Brain pericyte (primary cell): ENCODE data around the gene RNF157.
A peak's percentile ranks its signal among the peaks of the same experiment; 100 is the strongest.
"Not testable (repeated sequence)": the region's sequence is repeated elsewhere in the genome, so short reads cannot be mapped to it uniquely, and the experiment has no call there.

Experiments
- DNase-seq: peaks from one replicate; pipeline ENCODE4 v3.0.0-alpha.2; 2012; ENCODE audit warnings: low read depth, low spot score

RNF157 gene

DNA sequence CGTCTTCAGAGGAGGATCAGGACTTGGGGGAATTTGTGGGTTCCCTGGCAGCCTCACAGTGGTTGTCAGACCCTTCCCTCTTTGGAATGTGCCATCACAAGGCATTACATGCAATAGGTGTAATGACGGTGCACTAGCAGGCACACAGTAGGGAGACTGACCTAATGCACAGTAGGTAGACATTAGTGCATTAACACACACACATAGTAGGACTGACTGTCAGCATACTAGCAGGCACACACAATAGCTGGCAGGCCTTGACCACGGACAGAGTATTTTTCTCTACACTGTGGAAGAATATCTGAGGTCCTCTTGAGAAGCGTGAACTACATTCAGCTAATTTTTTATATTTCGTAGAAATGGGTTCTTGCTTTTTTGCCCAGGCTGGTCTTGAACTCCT, 14.0 kb upstream of the RNF157 start:
- no peak for DNase-seq

DNA sequence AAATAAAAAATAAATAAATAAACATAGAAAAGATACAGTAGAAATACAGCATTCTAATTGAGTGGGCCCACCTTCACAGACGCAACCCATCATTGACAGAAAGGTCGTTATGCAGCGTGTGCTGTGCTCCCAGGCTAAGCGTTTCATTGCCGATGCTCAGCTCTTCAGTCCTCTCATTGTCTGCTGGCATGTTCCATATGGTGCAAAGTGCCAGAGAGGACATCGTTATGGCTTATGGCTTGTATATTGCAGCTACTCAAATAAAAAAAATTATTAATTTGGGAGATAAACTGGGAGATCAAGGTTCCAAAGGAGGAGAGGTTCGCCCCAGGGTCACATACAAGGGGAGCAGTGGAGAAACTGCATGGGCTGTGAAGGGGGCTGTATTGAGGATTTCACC, 13.5 kb upstream of the RNF157 start:
- no peak for DNase-seq

DNA sequence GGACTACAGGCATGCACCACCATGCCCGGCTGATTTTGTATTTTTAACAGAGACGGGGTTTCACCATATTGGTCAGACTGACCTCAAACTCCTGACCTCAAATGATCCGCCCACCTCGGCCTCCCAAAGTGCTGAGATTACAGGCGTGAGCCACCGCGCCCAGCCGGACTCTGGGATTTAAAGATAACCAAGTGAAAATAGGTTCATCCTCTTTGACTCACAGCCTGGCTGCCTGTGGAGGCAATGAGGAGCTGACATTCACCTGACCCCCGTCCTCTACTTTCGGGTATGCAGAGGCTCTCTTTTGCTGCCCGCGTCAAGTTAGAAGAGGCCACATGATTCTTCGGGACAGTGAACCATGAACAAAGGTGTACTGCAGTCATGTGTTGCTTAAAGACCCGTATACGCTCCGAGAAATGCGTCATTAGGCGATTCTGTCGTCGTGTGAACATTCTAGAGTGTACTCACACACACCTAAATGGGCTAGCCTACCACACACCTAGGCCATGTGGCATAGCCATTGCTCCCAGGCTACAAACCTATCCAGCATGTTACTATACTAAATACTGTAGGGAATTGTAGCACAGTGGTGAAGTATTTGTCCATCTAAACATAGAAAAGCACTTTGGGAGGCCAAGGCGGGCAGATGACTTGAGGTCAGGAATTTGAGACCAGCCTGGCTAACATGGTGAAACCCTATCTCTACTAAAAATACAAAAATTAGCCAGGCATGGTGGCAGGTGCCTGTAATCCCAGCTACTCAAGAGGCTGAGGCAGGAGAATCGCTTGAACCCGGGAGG, 12.9 kb upstream of the RNF157 start:
- not testable (repeated sequence) for DNase-seq

DNA sequence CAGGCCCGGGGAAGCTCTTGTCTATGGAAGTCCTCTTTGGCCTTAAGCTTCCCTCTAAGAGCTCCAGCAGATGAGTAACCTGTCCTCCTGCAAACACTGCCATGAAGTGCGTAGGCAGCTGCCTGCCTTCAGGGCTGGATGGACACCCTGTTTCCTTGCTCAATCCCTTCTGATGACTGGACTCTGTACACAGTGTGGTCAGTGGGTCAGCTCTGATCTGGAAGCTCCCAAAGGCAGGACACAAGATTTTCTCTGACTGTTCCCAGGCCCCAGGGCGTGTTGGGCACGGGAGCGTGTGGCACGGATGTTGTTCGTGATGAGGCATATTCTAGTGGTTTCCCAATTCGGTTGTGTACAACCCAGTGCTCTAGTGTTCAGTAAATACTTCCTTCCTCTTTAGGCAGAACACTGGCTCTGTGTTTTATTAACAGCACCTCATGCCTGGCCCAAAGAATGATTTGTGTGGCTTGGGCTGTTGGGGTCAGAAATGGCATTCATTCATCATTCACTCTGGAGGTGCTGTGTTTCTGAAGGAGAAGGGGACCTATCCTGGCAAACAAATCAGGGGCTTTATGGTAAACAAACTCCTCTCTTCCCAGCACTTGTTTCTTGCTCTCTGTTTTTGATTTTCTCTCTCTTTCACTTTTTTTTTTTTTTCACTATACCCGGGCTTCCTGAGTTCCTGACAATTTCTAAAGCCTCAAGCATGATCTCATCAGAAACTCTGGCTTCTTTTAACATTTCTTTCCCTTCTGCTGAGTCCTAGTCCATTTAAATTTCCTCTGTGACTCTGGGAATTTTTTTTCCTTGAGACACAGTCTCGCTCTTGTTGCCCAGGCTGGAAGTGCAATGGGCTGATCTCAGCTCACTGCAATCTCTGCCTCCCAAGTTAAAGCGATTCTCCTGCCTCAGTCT, 12.0 kb upstream of the RNF157 start:
- DNase-seq = no peak

DNA sequence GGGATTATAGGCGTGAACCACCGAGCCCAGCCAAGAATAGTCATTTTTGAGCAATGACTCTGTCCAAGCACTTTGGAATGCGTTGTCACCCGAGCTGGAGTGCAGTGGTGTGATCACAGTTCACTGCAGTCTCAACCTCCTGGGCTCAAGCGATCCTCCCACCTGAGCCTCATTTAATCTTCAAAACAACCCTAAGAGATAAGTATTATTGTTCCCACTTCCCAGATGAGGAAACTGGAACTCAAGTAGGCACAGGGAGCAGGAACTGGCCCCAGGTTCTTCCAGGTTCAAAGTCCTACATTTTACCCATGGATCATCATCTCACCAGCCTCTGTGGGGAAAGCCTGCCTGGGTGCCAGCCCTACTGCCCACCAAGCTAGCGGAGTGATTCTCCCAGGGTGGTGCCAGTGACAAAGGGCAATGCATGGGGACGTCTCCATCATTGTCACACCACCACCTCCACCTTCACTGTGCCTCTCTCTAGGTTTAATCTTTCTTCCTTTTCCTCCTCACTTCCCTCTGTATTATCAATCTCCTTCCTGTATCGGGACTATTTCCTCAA, 11.3 kb upstream of the RNF157 start:
- no peak for DNase-seq

DNA sequence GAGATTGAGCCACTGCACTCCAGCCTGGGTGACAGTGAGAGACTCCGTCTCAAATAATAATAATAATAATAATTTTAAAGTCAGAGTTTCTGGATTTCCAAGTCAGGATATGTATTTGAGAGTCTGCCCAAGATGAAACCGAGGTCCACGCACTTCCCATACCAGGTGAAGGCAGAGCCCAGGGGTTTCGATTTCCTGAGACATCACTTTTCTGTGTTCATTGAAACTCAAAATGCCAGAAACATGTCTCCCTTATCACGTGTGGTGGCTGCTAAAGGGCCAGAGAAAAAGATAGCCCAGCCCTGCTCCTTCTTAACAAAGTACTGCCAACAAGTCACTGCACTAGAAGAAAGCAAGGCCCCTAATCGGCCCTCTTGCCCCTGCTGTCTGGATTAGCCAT, 9.8 kb upstream of the RNF157 start:
- DNase-seq = no peak

DNA sequence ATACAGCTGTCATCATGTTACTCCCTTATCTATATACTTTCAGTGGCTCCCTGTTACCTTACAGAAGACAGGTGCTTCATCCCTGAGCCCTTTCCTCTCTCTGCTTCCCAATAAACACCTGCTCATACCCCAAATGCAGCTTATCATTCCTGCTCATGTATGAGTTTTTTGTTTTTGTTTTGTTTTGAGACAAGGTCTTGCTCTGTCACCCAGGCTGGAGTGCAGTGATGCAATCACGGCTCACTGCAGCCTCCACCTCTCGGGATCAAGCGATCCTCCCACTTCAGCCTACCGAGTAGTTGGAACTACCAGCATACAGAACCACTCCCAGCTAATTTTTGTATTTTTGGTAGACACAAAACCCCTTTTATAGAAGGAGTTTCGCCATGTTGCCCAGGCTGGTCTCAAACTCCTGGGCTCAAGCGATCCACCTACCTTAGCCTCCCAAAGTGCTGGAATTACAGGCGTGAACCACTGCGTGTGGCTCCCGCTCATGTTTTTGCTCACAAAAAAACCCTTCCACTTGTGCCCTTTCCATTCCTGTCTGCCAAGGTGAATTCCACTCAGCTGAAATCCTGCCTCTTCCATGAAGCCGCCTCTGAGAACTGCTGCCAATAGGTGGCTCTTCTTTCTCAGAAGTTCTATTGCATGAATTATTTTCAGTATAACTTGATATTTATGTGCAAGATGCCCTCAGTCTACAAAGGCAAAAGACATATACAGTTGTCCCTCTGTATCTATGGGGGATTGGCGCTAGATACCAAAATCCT, 7.9 kb upstream of the RNF157 start:
- no peak for DNase-seq

DNA sequence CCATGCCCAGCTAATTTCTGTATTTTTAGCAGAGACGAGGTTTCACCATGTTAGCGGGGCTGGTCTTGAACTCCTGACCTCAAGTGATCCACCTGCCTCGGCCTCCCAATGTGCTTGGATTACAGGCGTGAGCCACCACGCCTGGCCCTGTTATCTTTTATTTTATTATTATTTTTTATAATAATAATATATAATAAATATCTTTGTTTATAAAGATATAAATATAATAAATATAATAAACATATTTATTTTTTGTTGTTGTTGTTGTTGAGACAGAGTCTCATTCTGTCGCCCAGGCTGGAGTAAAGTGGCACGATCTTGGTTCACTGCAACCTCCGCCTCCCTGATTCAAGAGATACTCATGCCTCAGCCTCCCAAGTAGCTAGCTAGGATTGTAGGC, 7.0 kb upstream of the RNF157 start:
- DNase-seq = no peak

DNA sequence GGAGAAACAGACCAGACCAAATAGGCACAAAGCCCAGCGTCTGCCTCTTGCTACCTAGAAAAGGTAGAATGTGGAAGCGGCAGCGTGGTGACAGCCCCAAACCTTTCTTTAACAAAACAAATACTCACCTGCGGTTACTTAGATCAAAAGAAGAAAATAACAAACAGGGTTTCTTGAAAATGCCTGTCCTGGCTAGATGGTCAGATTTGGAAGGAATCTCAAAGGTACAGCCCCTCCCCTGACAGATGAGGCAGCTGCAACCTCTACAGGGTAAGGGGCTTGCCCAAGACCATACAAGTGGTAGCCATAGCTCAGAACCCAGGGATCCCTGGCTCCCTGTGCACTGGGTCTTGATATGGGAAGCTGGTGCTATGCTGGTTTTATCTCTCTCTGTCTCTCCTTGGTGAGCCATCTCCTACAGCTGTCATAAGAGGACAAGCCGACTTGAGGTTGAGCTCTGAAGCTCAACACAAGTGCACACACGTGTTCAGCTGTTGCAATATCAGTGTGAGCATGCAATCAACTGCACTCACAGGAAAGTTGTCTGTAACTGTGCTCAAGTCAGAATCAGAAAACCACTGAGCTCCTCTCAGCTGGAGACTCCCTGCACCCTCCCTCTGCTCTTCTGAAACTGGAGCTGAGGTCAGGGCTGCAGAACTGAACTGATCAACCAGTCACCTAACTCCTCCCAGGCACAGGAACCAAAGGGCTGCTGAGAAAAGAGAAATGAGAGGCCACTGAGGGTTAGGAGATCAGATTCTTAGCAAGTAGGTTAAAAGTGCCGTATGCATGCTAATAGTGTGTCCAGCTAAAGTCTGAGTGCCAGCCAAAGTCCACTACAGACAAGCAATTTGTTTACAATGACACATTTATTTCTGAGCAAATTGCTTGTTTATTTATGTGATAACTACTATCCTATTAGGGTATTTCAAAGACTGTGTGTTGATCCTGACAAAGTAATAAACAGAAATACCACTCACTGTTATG, 6.1 kb upstream of the RNF157 start:
- DNase-seq = peak; percentile 25

DNA sequence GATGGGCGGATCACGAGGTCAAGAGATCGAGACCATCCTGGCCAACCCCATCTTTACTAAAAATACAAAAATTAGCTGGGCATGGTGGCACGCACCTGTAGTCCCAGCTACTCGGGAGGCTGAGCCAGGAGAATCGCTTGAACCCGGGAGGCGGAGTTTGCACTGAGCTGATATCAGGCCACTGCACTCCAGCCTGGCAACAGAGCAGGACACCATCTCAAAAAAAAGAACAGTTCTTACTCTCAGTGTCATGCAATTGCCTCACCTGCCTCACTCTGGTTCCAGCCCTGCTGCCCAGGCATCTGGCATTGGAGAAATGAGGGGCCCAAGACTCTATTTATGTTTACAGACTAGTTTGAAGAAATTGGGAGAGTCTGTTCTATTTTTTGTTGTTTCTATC, 4.4 kb upstream of the RNF157 start:
- not testable (repeated sequence) for DNase-seq

DNA sequence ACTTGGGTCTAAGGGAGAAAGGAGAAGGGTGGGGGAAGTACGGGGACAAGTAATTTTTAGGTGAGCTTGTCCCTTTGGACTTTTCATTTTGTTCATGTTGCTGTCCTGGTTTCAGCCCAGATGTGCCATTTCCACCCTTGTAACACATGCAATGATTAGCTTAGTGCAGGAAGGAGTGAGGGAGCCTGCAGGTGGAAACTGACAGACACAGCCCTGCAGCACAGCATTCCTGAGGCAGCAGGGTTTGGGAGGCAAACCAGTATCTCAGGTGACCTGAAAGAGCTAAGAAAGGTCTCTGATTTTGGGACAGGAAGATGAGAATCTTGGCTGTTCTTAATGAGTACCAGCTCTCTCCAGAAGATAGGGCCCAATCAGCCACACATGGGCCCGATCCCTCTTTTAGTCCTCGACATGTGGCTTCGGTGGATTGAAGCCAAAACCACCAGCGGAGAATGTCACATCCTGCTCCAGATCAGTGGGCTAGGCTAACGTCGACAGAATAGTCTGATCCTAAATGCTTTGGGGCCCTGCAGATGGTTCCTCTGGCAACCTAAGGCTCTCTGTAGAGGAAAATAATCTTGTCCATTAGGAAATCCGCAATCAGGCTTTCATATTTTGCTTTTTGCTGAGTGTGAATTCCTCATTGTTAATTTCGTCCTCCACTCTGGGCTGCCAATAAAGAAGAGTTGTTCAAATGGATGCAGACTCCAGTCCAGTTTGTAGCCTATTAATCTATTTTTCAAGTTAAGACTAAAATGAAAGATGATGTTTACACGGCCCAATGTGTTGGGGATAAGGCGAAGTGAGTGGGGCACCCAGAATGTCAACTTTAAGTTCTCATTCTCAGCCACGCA, 3.8 kb upstream of the RNF157 start:
- DNase-seq = no peak

DNA sequence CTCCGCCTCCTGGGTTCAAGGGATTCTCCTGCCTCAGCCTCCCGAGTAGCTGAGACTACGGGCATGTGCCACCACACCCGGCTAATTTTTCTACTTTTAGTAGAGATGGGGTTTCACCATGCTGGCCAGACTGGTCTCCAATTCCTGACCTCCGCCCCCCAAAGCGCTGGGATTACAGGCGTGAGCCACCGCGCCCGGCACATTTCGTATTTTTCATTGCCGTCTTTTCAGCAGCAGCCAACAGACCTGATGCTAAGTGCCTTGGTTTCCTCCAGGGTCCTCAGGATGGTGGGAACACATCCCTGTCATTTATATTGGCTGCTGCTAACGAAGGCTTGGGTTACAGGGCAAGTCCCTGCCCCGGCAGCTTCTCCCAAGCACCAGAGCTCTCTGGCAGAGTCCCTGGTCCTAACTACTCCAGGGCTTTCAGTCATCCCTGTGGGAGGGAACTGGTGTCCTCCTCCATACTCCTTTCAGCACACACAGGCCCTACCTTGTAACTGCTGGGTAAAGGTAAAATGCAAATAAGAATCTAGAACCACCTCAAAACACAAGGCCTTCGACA, 1.5 kb upstream of the RNF157 start:
- DNase-seq = no peak

DNA sequence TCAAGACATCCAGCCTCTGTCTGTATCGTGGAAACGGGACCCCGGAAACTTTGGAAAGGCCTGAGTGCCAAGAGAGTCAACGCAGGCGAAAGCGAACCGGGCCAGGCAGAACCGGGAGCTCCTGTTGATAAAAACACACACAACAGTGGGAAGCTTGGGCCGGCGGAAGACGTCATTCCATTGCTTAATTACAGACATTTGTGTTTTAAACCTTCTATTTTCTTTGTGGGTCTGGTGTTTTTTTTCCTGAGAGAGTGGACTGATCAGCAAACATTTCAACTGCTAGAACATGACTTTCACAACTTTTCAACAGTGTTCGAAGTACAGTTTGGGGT, 878 bp upstream of the RNF157 start:
- no peak for DNase-seq

DNA sequence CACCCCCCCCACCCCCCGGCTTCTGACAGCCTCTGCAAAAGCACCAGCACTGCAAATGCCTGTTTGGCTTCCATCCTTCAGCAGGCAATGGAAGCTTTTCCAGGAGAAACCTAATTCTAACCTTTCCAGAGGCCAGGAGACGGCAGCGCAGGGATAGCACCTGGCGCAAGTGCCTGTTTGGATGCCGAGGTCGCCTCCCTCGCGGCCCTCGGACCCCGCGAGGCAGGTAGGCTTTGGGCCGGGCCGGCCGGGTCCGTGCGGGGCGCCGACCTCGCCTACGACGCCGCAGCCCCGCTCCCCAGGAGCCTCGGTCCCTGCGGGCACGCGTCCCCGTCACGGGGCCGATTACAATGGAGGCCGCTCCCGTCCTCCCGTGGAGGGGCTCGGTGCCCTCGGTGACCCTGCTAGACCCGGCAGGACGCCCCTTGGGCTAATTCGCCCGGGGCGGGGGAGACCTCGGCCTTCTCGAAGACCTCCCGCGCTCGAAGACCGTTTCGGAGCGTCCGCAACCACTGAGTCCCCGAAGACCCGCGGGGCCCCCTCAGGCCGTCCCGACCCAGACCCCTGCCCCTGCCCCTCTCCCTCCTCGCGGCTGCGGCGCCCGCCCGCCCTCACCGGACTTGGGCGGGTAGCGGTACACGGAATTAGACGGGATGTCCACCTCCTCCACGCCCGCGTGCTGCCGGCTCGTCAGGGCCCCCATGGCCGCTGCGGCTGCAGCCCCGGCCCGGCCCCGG, 587 bp downstream of the RNF157 start:
- no peak for DNase-seq

DNA sequence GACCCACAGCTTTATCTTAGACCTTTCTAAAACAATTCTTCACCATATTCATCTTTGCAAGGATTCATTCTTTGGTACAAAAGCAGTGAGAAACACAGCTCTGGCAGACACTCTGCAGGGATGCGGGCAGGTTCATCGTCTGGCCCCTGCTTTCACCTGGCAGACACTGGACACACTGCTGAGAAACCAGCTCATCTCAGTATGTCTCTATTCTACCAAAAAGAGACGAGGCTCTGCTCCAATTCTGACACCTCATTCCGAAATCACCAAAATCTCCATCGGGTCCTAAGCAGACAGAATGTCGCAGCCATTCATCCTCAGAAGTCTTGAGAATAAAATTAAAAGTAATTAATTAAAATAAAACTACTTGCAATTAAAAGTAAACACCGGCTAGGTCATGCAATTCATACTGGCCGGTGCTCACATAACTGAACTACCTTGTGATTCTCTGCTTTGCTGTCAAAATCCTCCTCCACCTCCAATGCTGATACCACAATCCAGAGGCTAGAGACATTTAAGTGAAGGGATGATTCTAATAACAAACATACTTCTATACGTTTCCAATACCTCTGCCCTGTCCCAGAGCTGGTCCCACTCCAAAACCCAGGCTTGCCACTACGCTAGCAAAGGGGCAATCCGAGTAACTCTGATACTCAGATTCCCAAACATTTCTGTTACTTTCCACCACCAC, 1.3 kb downstream of the RNF157 start:
- no peak for DNase-seq

DNA sequence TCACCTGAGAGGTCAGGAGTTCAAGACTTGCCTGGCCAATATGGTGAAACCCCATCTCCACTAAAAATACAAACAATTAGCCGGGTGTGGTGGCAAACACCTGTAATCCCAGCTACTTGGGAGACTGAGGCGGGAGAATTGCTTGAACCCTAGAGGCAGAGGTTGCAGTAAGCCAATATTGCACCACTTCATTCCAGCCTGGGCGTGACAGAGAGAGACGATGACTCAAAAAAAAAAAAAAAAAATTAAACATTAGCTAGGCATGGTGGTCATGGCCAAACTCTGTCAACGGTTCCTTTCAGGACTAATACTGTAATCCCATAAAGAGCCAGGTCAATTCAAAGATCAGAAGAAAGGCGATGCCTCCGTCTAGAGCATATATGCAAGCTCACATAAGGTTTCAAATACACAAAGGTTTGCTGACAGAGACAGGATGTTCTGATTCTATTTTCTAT, 2.4 kb downstream of the RNF157 start:
- no peak for DNase-seq

DNA sequence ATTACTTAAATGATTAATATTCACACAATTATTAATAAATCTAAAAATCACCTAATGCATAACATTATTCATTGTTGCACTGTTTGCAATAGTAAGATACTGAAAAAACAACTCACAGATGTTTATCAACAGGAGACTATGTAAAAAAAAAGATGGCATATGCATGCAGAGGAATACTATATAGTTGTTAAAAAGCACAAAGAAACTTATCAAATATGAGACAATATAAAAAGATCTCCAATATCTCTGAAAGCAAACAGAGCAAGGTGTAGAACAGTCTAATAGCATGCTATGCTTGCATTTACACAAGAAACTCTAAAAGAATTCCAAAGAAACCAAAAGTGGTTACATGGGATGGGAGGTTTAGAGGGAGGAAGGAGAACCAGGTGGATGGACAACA, 3.7 kb downstream of the RNF157 start:
- DNase-seq = no peak

DNA sequence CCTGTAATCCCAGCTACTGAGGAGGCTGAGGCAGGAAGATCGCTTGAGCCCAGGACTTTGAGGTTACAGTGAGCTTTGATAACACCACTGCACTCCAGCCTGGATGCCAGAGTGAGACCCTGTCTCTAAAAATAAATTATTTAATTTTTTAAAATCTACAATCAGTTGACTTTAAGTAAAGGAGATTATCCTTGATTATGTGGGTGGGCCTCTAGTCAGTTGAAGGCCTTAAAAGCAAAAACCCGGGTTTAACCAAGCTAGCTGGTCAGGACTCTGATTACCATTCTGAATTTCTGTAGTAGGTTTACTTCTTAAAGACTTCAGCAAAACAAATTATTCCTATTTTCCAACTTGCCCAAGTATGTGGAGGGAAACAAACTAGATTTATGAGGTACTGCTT, 4.4 kb downstream of the RNF157 start:
- no peak for DNase-seq
